ENCODE results near the gene GAA. TPM values are rescaled to one million over a fixed set of nuclear protein-coding genes. Genes with fewer than 3 reads are reported as not detected.
A peak's percentile ranks its signal among the peaks of the same experiment; 100 is the strongest.

GAA gene
- total and polyA plus RNA-seq, 2 of the 8 experiments (the other 6 are each of a cell fraction or from before 2014, with no cell fraction given) = 14.8 to 30.0 TPM

DNA sequence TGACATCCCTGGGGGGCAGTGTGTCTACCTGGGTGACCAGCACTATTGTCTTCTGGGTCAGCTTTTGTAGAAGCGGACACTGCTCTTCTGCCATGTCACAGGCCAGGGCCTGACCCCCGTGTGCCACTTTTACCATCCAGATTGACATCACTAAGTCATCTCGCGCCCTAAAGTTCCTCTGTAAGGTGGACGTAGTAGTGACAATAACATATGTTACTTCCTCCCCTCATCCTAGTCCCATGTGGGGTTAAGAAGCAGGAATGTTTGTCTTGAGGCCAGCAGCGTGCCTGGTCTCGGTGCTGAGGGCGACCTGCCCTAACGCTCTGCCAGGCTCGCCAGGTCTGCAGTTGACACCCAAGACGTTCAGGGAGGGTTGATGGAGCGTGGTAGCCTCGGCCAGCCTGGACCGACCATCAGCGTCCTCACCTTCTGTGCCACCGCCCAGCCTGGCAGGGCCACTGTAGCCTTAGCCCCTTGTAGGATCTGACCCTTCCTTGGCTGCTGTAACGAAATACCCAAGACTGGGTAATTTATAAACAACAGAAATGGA is 20.7 kb downstream of the GAA start:
- no peaks in the 10 kb centered on the region for H3K36me3 ChIP-seq (ENCODE audit: control insufficient read depth in 2 of 4, insufficient read depth in 4 of 4, low read length in 3 of 4)
- no peak overlapping the region for H4K91ac ChIP-seq (replicated peaks; ENCODE audit: insufficient read length, low read length)
- no peak overlapping the region for H3K4me2 ChIP-seq (ENCODE audit: insufficient read depth in 1 of 2, low read depth in 2 of 2, low read length in 2 of 2)
- H3K14ac ChIP-seq (ENCODE audit: insufficient read length) = no peak overlapping the region
- no peak for FAIRE-seq
- no peak overlapping the region for H2BK120ac ChIP-seq (replicated peaks; ENCODE audit: low read depth, low read length)
- peak overlapping the region; percentile 55; the same call in 1 of the 2 replicates for H2BK12ac ChIP-seq (ENCODE audit: low read depth, low read length)
- 94% methylated on average over 17 of the region's 17 CpGs; no CpG with 5 or more reads in 1 of the 2 experiments for WGBS, 2 experiments (ENCODE audit: extremely low coverage in 1 of 2, insufficient coverage in 1 of 2, insufficient read length in 1 of 2, insufficient replicate concordance in 2 of 2, low coverage in 1 of 2, low lambda C conversion rate in 2 of 2, missing lambda C conversion rate in 1 of 2)
- no peak overlapping the region for H3K23ac ChIP-seq (ENCODE audit: insufficient read length)
- H2AK5ac ChIP-seq (ENCODE audit: low read depth, low read length) = no peak overlapping the region
- H4K5ac ChIP-seq (ENCODE audit: insufficient read length, low read depth, low read length) = no peak overlapping the region
- H3K27me3 ChIP-seq (replicated peaks in 1 of 4; ENCODE audit: control insufficient read depth in 3 of 4, extremely low read depth in 1 of 4, insufficient read depth in 3 of 4, low read length in 3 of 4) = no peaks in the 10 kb centered on the region
- H3K79me2 ChIP-seq (ENCODE audit: control insufficient read depth in 1 of 2, insufficient read depth in 2 of 2, low read length in 2 of 2) = no peaks in the 10 kb centered on the region
- H3K4ac ChIP-seq (replicated peaks; ENCODE audit: insufficient read length, low read depth, low read length) = no peak overlapping the region
- no peaks in the 10 kb centered on the region for H4K20me1 ChIP-seq (replicated peaks in 1 of 2; ENCODE audit: control insufficient read depth in 1 of 2, insufficient read depth in 2 of 2, low read length in 2 of 2)
- 0 out of 2 replicates have a peak overlapping the region, but pooled peaks have one; percentile 40 for H2BK20ac ChIP-seq (ENCODE audit: low read length)
- no peak overlapping the region for H4K8ac ChIP-seq (ENCODE audit: extremely low read depth, insufficient read depth, low read length)
- ChIA-PET CTCF (ENCODE audit: partially characterized antibody) (interaction anchor here (0.6 to 1.6 kb wide), 3 partner anchors 10 to 116 kb away, joined by 3 read pairs; no protein-coding TSS in a partner anchor), POLR2A (ENCODE audit: partially characterized antibody) (interaction anchor here (0.8 to 10.0 kb wide), 5 partner anchors 8 to 42 kb away, joined by 3 to 103 read pairs (median 4); no protein-coding TSS in a partner anchor)
- H3K23me2 ChIP-seq (ENCODE audit: low read depth, low read length) = no peaks in the 10 kb centered on the region
- H3K79me1 ChIP-seq (ENCODE audit: low read depth, low read length) = no peaks in the 10 kb centered on the region
- no peak overlapping the region for H2AFZ ChIP-seq (ENCODE audit: low read length)
- H2BK5ac ChIP-seq (ENCODE audit: low read depth, low read length) = no peak overlapping the region
- H3K4me1 ChIP-seq (replicated peaks in 1 of 4; ENCODE audit: control insufficient read depth in 3 of 4, insufficient read depth in 4 of 4, low read length in 3 of 4) = peaks cover 0 to 15% (median 12%) of the 10 kb centered on the region in 4 experiments; a peak in 6 of 7 replicates
- H3K56ac ChIP-seq (replicated peaks; ENCODE audit: insufficient read length, low read depth, low read length) = no peak overlapping the region
- no peak overlapping the region for H3K18ac ChIP-seq (ENCODE audit: extremely low read depth, low read length)
- no peak overlapping the region for H3K27ac ChIP-seq (ENCODE audit: low read depth, low read length)
- H3K9me3 ChIP-seq (ENCODE audit: insufficient read depth in 2 of 2, low read depth in 1 of 2, low read length in 1 of 2) = no peaks in the 10 kb centered on the region
- H3K4me3 ChIP-seq (ENCODE audit: extremely low read depth in 1 of 4, insufficient read depth in 2 of 4, low read depth in 3 of 4, low read length in 4 of 4) = no peak overlapping the region
- no peak for DNase-seq (ENCODE audit: low read depth in 1 of 2, low spot score in 2 of 2)
- H2BK15ac ChIP-seq (ENCODE audit: low read length) = no peak overlapping the region
- no peak overlapping the region for H3K9ac ChIP-seq (replicated peaks in 1 of 4; ENCODE audit: extremely low read depth in 1 of 4, low read depth in 3 of 4, low read length in 3 of 4)
- no peak for TF ChIP-seq HDAC2 (IDR thresholded peaks at IDR 0.05; ENCODE audit: borderline replicate concordance in 1 of 2, low read depth in 2 of 2, low read length in 2 of 2)
- no peak for TF ChIP-seq CEBPB (IDR thresholded peaks at IDR 0.05; ENCODE audit: low read depth, low read length)
- no peak for TF ChIP-seq MAFK (IDR thresholded peaks at IDR 0.05; ENCODE audit: low read depth, low read length)
- TF ChIP-seq FOSL1 (IDR thresholded peaks at IDR 0.05; ENCODE audit: insufficient read depth, low read depth, low read length) = no peak
- TF ChIP-seq SIRT6 (IDR thresholded peaks at IDR 0.05; ENCODE audit: low read length) = no peak
- no peak for TF ChIP-seq RXRA (IDR thresholded peaks at IDR 0.05; ENCODE audit: insufficient read depth, low read depth, low read length)
- no peak for TF ChIP-seq CHD1 (IDR thresholded peaks at IDR 0.05; ENCODE audit: low read depth, low read length)
- TF ChIP-seq, protein P1, sequence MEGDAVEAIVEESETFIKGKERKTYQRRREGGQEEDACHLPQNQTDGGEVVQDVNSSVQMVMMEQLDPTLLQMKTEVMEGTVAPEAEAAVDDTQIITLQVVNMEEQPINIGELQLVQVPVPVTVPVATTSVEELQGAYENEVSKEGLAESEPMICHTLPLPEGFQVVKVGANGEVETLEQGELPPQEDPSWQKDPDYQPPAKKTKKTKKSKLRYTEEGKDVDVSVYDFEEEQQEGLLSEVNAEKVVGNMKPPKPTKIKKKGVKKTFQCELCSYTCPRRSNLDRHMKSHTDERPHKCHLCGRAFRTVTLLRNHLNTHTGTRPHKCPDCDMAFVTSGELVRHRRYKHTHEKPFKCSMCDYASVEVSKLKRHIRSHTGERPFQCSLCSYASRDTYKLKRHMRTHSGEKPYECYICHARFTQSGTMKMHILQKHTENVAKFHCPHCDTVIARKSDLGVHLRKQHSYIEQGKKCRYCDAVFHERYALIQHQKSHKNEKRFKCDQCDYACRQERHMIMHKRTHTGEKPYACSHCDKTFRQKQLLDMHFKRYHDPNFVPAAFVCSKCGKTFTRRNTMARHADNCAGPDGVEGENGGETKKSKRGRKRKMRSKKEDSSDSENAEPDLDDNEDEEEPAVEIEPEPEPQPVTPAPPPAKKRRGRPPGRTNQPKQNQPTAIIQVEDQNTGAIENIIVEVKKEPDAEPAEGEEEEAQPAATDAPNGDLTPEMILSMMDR (IDR thresholded peaks at IDR 0.05; ENCODE audit: control extremely low read depth in 1 of 3, insufficient read depth in 1 of 3, low read depth in 1 of 3, low read length in 3 of 3) = no peak
- no peak for TF ChIP-seq NANOG (IDR thresholded peaks at IDR 0.05; ENCODE audit: insufficient read depth, low read depth, low read length, poor library complexity, severe bottlenecking)
- no peak for TF ChIP-seq CHD2 (IDR thresholded peaks at IDR 0.05; ENCODE audit: low read length)
- TF ChIP-seq SP4 (IDR thresholded peaks at IDR 0.05; ENCODE audit: low read length) = no peak
